ENCODE data around the gene IGFBP6.
A peak's percentile ranks its signal among the peaks of the same experiment; 100 is the strongest.

Gene IGFBP6, protein sequence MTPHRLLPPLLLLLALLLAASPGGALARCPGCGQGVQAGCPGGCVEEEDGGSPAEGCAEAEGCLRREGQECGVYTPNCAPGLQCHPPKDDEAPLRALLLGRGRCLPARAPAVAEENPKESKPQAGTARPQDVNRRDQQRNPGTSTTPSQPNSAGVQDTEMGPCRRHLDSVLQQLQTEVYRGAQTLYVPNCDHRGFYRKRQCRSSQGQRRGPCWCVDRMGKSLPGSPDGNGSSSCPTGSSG

DNA sequence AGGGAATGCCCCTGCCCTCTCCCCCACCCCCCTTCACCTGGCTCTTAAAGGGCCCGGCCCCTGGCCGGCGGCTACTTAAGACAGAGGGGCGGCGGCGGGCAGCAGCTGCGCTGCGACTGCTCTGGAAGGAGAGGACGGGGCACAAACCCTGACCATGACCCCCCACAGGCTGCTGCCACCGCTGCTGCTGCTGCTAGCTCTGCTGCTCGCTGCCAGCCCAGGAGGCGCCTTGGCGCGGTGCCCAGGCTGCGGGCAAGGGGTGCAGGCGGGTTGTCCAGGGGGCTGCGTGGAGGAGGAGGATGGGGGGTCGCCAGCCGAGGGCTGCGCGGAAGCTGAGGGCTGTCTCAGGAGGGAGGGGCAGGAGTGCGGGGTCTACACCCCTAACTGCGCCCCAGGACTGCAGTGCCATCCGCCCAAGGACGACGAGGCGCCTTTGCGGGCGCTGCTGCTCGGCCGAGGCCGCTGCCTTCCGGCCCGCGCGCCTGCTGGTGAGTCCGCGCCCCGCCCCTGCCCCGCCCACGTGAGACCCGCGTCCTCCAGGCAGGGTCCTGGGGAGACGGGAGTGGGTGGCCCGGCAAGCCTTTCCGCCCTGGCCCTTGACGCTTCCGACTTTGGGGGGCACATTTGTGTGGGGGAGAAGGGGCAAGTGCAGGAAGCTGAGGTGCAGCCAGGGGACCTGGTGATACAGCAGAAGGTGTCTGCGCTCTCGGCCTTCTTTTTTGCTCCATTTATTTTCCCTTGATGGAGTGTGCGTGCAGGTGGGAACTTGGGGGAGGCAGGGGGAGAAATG, at the start of gene IGFBP6:
IGFBP6 (plus strand) TSS at position 104 of the 790 bp plus-strand sequence; CDS start at position 155, 51 bp downstream.
- DNase-seq (ENCODE audit: low read depth in 2 of 2), result peak in 1 of 2 donors; percentile 57

DNA sequence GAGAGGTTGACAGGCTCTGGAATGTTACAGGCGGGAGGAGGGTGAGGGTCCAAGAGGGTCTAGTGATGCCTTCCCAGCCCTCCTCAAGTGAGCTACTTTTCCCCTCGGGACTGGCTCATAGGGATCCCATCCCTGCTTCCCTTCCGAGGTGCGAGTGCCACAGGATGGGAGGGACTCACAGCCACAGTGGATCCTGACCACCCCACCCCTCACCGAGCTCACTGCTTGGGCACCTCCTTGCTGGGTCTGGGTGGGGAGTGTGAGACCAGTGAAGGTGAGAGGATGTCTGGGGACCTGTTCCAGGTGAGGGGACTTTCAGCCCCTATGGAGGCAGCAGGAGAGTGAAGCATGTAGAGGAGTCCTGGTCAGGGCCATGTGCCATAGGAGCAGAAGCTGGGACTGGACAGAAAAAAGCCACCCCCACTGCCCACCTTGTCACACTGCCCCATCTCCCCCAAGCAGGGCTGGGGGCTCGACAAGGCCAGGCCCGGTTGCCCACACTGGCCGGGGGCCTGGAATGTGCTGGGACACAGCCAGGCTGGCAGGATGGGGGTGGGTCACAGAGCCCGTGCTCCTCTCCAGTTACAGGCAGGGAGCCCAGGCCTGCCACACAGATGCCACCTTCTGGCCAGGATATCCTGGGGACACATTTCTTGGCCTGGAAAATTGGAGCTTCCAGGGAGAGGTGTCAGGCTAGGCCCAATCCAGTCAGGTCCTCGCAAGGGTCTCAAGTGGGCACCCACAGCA, 49.3 kb upstream of the IGFBP6 start:
- no peak for DNase-seq (ENCODE audit: low read depth in 2 of 2)

DNA sequence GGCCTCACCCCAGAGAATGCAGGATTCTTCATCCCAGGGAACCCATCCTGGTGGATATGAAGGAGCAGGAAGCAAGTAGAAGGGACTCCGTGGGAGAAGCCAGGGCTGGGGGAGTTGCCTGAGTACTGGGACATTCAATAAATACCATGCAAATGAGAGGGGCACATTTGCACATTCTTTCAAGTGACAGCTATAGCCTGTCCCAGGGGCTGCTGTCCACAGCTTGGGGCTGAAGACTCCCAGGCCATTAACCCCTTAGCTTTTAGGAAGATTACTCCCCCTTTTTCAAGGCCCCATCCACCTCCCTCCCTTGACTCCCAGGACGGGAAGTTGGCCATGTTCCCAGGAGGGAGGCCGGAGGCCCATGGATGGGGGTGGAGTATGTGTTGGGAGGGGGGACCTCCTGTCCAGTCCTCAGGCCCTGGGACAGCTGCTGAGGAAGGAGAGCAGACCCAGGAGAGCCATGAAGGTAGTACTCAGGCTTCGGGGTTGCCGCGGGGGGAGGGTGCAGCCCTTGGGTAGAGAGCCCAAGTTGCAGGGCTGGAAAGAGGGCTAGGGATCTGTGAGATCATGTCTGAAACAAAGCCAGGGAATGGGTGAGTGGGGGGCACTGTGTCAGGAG, 48.6 kb upstream of the IGFBP6 start:
- no peak for DNase-seq (ENCODE audit: low read depth in 2 of 2)

DNA sequence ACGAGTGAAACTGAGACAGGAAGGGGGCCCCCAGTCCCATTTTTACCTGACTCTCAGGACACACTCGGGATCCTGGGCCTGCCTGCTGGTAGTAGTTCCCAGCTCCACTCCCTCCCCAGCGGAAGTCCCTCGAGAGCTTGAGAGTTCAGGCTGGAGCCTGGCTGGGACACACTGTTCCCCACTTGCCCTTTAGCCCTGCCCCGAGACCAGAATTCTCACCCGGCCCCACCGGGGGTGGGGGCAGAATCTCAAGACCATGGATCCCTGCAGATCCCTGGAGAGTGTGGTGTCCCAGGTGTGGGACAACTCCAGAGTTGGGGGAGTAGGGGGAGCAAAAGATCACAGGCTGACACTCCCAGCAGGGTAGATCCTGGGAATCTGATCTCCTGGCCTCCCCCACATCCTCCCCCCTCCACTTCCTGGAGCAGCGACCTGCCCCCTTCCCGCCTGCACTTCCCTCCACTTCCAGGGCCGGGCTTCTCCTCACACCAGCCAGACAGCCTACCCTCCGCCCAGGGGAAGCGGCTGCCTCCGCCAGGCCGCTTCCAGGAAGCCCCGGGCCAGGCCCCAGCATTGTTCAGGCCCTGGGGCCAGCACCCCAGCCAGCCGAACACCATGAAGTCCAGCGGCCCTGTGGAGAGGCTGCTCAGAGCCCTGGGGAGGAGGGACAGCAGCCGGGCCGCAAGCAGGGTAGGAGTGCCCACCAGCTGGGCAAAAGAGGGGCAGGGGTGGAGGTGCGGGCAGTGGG, 47.7 kb upstream of the IGFBP6 start, which contains the start of gene TNS2:
TNS2 (plus strand) TSS at position 495 of the 748 bp plus-strand sequence; CDS start at position 616, 121 bp downstream.
- DNase-seq (ENCODE audit: low read depth in 2 of 2), result no peak

DNA sequence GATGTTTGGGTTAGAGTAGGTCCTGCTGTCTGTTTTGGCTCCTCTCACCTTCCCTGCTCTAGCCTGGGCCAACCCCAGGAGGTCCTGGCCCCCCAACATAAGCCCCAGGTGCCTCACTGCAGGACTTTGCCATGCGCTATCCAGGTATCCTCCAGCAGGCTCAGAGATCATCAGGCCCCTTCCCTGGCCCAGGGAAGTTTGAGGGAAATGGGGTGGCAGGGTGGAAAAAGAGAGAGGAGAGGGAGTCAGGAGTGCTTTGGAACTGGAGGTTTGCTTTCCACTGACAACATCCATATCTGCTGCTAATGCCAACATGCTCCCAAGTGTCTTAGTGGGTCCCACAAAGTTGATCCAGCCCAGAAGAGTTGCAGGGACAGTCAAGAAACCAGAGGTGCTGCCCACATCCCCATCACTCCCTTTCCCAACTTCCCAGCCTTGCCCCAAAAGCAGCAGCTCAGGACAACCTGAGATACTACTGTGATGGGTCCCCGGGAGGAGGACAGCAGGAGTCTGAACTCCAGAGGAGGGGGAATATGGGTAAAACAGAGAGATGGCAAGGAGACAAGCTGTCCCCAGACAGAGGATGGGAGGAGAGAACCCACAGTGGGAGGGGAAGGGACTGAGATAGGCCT, 46.9 kb upstream of the IGFBP6 start:
- DNase-seq (ENCODE audit: low read depth in 2 of 2), result no peak

DNA sequence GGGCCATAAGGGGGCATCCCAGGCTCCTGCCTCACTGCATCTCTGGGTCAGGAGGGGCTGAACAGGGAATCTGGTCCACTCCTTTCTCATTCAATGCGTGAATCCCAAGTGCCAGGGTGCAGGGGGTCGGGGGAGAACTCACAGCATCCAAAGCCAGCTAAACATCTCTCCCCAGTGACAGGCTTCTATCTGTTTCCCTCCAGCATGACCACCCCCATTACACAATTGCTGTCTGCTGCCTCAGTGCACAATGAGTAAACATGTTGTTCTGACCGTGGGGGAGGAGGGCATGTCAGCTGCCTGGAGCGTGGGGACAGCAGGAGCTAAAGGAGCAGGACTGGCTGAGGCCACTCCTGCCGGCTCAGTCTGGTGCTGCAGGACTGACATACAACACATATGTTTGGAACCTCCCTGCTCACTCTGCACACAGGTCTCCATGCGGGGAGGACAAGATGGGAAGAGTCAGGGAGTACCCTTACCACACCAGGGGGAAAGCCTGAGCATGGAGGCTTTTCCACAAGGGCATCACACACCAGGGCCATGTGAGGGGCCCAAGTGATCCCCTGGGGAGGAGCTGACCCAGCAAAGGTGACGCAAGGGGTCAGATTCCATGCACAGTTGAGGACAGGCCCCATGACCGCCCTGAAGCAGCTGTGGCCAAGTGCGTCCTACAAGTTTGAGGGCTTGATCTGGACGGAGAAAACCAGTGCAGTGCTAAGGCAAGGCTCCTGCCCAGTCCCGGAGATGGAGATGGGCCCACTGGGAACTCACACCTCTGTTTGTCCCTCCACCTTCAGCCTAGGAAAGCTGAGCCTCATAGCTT, 46.2 kb upstream of the IGFBP6 start:
- DNase-seq (ENCODE audit: low read depth in 2 of 2), result no peak

DNA sequence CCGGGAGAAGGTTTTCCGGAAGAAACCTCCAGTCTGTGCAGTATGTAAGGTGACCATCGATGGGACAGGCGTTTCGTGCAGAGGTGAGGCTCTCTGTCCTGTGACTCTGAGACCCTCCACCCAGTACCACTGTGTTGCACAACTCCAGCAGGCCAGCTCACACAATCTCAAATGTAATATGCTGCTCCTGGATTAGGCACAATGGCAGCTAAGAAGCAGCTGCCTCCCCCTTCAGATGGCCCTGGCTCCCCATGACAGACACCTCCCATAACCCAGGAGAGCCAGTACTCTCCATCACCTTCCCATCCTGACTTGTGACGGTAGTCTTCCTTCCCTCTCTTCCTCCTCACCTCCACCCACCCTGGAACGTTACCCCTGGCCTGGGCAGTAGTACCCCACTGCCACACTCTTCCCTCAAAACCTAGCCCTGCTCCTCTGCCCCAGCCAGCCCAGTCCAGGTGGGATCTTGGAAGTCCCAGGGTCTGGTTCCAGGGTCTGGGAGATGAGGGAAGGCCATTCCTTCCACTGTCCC, 45.5 kb upstream of the IGFBP6 start:
- no peak for DNase-seq (ENCODE audit: low read depth in 2 of 2)

DNA sequence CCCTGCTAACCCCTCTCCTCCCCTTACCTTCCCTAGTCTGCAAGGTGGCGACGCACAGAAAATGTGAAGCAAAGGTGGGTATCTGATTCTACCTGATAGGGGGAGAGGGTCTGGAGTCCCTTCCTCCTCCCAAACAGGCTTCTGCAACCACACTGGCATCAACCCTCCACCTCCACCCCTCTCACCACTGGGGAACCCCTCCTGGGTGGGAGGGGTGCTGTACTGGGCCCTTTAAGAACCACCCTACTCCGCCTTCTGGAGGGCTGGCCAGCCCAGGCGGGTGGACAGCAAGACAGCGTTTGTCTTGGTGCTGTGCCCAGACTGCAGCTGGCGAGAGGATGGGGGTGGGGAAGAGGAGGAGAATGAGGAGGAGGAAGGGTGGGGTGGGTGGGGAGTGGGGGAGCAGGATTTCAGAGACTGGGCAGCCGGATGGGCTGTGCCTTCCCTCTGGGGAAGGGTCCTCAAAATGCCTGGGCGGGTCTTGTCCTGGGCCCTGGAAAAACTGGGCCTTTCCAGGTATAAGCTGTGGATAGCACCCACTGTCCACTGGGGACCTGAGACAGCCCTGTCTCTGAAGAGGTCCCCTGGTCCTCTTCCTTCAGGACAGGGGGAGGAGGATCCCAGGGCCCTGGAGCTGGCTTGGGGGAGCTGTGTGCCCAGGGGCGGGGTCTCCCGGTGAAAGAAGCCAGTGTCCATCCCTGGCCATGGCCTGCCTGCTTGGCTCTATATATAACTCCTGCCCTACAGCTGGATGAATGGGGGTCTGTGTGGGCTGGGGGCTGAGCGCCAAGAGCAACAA, 44.8 kb upstream of the IGFBP6 start:
- no peak for DNase-seq (ENCODE audit: low read depth in 2 of 2)

DNA sequence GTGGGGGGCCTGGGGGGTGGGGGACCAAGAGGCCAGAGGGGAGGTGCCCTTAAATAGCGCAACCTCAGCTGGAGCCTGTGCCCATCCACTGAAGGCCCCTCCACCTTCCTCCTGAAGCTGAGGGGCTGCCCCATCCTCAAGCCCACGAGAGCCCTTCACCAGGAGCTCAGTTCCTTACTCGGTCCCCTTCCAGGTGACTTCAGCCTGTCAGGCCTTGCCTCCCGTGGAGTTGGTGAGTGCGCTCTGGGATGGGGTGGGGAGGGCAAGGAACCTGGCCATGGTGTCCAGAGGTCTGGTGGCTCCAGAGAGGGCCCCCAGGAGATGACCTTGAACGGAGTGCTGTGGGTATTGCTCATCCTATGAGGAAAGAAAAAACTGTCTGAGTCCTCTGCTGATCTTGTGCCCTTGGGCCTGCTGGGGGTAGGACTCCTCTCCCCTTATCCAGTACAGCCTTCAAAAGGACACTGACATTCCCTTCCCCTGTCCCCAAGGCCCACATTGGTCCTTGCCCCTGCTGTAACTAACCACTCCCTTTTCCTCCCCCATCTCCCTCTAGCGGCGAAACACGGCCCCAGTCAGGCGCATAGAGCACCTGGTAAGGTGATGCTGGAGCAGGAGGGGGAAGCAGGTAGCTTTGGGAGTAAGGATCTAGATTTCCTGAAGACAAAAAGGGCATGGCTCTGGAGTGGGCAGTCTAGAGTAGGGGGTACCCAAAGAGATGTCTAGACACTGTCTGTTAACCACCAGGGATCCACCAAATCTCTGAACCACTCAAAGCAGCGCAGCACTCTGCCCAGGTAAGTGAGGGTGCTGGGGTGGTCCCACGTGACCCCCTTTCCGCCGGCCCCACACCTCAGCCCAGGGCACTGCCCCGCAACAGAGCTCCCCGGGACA, 44.0 kb upstream of the IGFBP6 start:
- peak; percentile 25 to 34 for DNase-seq (ENCODE audit: low read depth in 2 of 2)

DNA sequence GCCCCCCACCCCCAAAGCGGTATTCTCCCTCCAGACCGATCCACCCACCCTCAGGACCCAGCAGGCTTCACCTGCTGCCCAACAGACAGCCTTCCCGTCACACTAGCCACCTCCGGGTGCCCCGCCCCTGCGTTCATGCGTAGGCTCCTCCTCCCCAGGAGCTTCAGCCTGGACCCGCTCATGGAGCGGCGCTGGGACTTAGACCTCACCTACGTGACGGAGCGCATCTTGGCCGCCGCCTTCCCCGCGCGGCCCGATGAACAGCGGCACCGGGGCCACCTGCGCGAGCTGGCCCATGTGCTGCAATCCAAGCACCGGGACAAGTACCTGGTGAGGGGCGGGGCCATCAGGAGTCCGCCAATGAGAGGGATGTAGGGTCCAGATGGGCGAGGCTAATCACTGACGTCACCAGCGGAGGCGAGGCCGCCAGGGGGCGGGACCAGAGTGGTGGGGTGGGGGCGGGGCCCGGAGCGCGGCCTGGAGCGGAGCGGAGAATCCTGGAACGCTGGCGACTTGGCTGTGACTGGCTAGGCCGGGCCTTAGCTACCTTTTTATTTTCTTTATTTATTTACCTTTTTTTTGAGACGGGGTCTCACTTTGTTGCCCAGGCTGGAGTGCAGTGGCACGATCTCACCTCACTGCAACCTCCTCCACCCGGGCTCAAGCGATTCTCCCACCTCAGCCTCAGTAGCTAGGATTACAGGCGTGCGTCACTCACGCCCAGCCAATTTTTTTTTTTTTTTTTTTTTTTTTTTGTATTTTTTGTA, 43.2 kb upstream of the IGFBP6 start:
- DNase-seq (ENCODE audit: low read depth in 2 of 2), result peak; percentile 87 to 89

DNA sequence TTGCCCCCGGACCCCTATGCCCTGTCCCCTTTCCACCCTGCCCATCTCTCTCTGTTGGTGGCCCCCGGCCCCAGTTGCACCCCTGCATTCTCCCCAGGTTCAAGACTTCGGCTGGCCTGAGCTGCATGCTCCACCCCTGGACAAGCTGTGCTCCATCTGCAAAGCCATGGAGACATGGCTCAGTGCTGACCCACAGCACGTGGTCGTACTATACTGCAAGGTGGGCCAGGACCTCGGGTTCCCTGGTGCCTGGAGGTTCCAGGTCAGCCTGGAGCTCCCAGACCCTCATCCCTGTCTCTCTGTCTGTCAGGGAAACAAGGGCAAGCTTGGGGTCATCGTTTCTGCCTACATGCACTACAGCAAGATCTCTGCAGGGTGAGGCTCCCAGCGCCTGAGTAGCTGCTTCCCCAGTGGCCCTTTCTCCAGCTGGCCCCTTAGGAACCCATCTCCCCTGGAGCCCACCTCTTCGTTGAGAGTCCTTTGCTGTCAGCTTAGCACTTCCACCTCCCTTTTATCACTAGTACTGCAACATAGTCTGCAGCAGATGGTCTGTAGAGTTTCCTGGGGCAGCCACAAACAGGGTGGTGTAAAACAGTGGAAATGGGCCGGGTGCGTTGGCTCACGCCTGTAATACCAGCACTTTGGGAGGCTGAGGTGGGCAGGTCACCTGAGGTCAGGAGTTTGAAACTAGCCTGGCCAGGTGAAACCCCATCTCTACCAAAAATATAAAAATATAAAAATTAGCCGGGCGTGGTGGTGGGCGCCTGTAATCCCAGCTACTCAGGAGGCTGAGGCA, 41.8 kb upstream of the IGFBP6 start:
- no peak for DNase-seq (ENCODE audit: low read depth in 2 of 2)

DNA sequence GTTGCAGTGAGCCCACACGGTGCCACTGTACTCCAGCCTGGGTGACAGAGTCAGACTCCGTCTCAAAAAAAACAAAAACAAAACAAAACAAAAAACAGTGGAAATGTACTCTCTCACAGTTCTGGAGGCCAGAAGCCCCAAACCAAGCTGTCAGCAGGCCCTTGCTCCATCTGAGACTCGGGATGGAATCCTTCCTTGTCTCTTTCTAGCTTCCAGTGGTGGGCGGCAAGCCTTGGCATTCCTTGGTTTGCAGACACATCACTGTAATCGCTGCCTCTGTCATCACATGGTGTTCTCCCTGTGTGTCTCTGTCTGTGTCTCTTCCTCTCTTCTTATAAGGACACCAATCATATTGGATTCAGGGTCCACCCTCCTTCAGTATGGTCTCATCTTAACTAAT, 41.2 kb upstream of the IGFBP6 start:
- DNase-seq (ENCODE audit: low read depth in 2 of 2), result no peak

DNA sequence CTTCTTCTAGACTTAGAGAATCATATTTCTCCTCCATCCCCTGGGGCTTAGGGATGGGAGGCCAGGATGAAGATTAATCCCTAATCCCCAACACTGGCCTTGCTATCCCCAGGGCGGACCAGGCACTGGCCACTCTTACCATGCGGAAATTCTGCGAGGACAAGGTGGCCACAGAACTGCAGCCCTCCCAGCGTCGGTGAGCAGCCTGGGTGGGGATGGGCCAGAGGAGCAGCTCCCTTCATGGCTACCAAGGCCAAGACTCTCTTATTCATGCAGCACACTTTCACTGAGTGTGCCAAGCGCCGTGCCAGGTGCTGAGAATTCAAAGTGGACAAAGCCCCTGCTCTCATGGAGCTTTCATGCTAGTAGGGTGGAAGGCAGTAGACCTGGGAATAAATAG, 40.6 kb upstream of the IGFBP6 start:
- no peak for DNase-seq (ENCODE audit: low read depth in 2 of 2)

DNA sequence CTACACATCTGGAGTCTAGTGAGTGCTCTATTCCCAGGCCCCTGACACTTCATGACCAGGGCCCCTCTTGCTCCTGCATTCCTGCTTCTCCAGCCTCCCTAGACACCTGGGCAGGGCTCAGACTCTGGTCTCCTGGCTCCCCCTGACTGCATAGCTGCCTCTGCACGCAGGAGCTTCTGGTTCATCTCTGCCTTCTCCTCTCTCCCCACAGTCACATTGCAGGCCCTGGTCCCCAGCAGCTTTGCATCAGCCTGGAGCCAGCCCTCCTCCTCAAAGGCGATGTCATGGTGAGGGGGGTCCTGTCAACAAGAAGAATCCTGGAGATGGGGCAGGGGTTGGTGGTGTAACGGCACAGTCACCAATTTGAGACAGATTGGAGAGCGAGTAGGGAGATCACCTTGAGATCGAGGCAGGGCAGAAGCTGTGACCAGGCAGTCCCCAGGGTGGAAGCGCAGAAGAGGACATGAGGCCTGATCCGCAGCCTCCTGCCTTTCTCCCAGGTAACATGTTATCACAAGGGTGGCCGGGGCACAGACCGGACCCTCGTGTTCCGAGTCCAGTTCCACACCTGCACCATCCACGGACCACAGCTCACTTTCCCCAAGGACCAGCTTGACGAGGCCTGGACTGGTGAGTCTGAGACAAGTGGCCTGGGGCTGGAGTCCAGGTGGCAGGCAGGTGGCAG, 39.5 kb upstream of the IGFBP6 start:
- no peak for DNase-seq (ENCODE audit: low read depth in 2 of 2)

DNA sequence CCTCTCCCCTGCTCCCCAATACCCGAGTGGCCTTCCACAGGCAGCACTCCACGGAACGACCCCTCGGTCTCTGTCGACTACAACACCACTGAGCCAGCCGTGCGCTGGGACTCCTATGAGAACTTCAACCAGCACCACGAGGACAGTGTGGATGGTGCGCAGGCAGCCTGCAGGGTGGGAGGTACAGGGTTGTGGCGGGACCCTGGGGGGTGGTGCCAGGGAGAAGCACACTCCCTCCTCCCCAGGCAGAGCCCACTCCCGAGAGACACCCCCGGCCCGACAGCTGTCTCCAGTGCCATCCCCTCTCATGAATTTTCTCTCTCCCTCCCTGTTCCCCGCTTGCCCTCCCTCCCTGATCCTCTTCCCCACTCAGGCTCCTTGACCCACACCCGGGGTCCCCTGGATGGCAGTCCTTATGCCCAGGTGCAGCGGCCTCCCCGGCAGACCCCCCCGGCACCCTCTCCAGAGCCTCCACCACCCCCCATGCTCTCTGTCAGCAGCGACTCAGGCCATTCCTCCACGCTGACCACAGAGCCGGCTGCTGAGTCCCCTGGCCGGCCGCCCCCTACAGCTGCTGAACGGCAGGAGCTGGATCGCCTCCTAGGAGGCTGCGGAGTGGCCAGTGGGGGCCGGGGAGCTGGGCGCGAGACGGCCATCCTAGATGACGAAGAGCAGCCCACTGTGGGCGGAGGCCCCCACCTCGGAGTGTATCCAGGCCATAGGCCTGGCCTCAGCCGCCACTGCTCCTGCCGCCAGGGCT, 38.6 kb upstream of the IGFBP6 start:
- DNase-seq (ENCODE audit: low read depth in 2 of 2), result no peak

Measured in activated CD4-positive, alpha-beta T cell treated with anti-CD3 and anti-CD28 coated beads for 24 hours (primary cell).